HL-60/S4 treated with phorbol 12-myristate 13-acetate at 8.2 ng/mL for 4 days and 3 days (cell line): ENCODE results near the gene TNFRSF21.
"Not testable (repeated sequence)": the region's sequence is repeated elsewhere in the genome, so short reads cannot be mapped to it uniquely, and the experiment has no call there.

Source experiments
- in situ Hi-C: fragments of 300-500 bp; cut with MboI; formaldehyde crosslinking; loops from 2 replicates; pipeline ENCODE4 v1.15.0; 2022; ENCODE audit warnings: low sequenced_read_pairs

The TNFRSF21 gene

DNA sequence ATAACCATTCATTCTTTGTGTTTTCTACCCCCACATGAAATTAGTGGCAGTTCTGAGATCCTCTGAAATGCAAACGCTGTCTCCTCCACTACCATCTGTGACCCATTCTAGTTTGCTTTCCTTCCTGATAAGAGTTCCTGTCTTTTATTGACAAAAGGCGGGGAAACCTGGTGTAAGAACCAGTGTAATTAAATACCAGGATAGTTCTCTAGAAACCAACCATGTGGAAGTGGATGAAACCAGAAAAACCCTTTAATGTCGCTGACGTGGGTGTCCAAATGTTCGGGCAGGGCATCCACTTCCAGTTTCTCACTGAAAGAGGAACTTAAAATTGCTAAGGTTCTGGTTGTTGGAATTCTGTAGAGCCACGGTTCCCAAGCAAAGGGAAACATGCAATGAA is 79.1 kb downstream of the TNFRSF21 start:
- in situ Hi-C loops, result no loop called here

DNA sequence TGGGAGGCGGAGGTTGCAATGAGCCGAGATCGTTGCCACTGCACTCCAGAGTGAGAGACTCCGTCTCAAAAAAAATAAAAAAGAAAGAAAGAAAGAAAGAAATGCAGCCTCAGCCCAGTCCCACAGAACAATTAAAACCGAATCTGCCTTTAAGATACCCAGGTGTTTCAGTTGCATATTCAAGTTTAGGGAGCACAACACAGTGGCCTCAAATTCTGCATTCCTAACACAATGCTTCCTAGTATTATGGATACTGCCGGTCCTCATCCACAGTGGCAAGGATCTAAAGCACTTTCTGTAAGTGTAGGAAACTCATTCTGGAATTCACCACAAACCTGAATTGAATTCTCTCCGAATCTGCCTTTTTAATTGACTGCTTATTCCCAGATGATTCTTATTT is 80.5 kb downstream of the TNFRSF21 start:
- in situ Hi-C loops, result no loop called here

DNA sequence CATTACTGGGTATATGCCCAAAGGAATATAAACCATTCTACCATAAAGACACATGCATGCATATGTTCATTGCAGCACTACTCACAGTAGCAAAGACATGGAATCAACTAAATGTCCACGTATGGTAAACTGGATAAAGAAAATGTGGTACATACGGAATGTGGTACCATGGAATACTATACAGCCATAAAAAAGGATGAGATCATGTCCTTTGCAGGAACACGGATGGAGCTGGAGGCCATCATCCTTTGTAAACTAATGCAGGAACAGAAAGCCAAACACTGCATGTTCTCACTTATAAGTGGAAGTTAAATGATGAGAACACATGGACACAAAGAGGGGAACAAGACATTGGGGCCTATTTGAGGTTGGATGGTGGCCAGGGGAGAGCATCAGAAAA is 81.6 kb downstream of the TNFRSF21 start:
- in situ Hi-C loops, result not testable (repeated sequence)

DNA sequence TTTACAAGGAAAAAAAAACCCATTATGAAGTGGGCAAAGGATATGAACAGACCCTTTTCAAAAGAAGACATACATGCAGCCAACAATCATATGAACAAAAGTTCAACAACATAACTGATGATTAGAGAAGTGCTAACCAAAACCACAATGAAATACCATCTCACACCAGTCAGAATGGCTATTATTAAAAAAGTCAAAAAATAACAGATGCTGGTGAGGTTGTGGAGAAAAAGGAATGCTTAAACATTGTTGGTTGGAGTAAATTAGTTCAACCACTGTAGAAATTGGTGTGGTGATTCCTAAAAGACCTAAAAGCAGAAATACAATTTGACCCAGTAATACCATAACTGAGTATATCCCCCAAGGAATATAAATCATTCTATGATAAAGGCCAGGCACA is 86.5 kb downstream of the TNFRSF21 start:
- in situ Hi-C loops, result not testable (repeated sequence)

DNA sequence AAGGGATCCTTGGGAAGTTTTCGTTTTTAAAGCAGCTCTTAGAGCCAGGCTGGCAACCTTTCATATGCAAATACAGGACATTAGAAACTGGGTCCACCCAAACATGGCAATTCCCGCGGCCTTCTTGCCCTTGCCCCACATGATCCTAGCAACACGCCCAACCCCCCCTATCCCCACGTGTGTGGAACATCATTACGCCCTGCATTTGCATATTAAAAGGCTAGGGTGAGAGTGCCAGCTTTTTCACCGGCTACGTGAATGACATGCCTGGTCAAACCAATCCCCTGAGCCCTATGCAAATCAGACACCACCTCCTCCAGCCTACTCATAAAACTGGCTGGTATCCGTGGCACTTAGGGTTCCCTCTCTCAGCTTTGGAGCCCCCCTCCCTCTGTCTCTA is 88.1 kb downstream of the TNFRSF21 start:
- in situ Hi-C loops, result no loop called here

DNA sequence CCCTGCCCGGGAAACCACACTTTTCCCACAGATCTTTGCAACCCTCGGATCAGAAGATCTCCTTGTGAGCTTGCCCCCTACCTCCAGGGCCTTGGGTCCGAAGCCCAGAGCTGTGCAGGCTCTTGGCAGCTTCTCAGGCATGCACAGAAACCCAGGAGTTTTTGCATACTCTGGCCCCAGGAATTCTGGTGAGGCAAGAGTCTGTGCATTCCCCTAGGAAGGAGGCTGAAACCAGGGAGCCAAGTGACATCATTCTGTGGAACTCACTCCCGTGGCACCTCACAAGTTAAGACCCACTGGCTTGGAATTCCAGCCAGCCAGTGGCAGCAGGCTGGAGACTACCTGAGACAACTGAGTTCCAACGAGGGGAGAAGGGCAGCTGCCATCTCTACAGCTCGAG is 100.1 kb downstream of the TNFRSF21 start:
- in situ Hi-C loops, result no loop called here

DNA sequence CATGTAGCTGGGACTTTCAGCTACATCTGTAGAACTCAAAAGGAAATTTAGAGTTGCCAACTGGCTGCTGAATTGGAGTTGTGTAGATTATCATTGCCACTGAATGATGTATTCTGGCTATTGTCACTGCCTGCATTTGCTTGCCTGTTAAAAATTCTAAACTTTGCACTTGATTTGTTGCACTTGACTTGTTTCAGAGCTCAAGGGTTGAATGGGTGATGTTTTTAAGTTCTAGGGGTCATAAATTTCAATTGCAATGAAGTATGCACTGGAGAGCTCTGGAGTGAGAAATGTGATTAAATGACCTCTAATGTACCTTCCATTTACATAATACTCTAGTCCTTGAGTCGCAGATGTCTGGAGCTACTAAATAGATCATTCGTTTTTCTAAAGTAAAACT is 102.4 kb downstream of the TNFRSF21 start:
- in situ Hi-C loops, result no loop called here

DNA sequence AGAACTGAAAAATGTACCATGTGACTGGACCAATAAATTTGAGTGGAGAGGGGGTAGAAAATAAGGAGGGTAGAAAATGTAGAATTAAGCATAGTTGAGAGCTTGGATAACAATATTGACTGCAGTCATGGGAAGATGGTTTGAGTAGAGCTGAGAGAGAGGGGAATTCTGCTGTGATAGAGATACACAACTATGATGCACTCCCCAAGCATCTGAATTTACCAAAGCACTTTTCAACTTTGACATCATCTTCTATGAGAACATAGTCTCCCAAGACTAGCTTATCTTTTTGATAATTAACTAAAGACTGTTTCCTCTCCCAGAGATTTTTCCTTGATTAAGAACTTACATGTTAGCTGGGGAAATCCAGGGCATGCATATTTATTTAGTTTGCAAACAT is 103.1 kb downstream of the TNFRSF21 start:
- in situ Hi-C loops, result no loop called here

DNA sequence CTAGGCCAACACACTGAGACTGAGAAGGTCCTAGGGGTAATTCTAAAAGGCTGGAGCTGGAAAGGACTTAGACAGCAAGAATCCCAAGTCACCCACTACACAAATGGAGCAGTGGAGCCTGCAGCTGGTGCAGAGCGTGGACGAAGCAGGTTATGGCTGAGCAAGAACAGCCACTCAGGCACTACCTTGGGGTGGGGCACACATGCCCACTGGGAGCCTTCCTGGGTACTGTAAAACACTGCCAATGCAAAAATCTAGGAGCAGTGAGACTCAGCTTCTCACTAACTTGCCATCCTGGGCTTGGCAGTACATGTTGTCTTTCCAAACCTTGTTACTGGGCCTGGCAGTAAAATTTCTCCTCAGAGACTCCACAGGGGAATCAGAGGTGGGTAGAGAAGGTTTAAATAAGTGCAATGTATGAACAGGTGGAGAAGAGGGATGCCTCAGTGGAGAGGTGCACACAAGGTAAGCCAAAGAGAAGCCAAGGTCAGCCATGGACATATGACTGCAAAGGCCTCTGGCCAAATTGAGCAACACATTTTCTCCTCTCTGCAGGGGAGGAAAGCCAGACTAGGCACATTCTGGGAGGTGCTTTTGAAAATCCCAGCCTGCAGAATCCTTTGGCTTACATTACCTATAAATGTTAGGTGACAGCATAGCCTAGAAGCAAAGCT is 105.6 kb downstream of the TNFRSF21 start:
- in situ Hi-C loops, result no loop called here

DNA sequence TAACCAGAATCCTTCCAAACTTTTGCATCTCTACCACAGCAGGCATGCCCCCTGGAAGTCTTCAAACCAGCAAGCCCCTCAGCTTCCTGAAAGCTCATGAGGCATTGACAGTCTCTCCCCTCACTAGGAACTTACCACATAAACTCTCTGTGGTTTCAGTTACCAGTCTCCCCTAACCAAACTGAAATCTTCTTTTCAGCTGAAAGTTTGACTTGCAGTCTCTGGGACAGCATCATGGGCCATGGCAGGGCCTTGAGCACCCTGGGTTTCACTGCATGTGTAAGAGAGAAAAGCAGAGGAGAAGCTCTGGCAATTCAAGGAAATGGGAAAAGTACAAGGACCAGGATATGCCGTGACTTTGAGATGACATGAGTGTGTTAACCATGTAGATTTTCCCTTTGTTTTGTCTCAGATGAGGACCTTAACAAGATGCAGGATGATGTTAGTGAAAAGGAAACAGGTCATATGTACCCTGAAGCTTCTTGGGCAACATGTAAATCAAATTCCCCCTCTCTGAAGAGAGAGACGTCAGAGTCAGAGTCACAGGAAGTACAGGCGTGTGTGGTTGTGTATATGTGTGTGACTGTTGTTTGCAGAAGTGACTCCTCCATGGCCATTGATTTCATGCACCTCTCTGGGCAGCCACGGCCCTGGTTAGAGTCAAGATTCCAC is 106.3 kb downstream of the TNFRSF21 start:
- in situ Hi-C loops, result no loop called here

DNA sequence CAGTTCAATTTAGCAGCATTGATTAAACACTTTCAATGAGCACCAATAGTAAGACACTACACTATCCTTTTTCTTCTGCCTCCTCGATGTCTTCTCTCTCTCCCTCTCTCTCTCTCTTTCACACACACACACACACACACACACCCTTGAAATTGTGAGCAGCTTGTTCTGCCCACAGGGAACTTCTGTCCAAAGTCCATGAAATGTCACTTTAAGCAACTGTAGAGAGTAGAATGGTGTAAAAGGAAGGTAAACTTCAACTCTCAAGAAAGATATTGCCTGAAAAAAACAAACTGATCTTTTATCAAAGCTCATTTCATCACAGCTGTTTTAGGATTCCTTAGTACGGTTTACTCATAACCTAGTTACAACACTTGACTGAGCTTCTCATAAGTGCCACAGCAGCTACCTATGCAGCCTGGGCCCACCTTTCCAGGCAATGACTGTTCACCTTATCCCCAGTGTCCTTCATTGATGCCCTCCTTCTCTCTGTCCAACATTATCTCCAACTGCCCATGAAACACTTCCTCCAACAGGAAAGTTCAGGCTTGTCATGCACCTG is 107.0 kb downstream of the TNFRSF21 start:
- in situ Hi-C loops, result no loop called here

DNA sequence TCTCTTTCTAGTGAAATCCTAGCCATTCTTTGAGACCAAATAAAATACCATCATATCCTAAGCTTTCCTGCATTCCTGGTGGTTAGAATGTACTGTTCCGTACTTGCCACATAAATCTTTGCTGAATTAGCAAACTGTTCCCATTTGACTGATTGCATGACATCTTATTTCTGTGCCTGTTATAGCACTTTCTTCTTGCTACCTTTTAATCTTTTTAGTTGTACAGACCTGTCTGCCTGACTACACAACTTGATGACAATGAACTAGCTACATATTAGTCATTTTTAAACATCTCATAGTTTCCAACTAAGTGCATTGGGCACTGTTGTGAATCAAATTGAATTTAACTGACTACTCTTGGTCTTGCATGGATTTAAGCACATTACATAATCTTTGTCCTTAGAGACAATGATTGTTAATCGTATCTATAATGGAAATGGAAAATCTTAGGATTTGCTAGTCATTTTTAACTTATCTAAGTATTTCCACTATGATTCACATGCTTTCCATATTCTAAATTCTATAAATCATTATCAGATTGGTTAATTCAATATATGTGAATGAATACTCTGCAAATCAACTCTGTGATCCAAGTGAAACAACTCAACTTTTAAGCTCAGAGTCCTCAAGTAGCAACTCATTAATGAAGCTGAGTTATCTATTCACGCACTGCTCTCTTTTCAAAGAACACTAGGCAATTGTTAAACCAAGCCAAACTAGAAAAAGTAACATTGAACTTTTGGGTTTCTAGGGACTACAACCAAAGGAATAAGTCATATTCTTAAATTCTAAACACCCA is 109.0 kb downstream of the TNFRSF21 start:
- in situ Hi-C loops, result no loop called here

DNA sequence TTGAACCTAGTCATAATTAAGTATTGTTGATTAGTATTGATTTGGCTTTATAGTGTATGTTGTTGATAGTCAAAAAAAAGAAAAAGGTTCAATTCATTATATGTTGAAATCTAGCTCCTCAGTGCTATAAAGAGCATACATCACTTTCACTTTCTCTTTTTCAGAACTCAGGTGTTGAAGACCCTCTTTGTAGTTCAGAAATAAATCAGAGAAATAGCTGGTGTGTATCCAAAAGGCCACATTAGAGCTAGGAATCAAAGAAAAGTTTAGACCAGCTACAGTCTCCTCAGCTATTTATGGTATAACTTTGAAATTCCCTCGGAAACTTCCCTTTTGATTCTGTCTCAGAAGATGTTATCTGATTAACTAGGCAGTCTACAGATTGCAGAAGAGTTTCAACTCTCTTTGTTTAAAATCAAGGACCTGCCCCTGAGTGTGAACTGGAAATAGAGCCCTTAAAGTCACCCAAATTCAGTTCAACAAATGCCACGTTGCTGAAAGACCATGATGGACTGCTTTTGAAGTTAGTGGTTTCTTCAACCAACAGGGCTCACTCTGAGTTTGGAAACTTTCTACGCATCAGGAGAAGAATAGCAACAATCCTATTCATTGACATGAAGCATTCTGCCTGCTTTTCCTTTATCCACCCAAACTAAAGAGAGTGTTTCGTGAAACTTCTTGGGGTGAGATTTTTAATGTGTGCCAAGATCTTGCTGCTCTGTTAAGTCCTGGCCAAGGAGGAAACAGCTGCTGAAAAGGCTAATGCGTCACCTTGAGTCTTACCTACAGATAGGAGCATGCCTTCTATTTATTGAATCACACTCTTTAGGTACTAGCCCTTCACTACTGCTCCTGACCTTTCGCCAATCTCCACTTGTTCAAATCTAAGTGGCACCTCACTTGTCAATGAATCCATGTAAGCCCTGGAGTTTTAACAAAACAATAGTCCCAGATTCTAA is 111.7 kb downstream of the TNFRSF21 start:
- in situ Hi-C loops, result no loop called here

DNA sequence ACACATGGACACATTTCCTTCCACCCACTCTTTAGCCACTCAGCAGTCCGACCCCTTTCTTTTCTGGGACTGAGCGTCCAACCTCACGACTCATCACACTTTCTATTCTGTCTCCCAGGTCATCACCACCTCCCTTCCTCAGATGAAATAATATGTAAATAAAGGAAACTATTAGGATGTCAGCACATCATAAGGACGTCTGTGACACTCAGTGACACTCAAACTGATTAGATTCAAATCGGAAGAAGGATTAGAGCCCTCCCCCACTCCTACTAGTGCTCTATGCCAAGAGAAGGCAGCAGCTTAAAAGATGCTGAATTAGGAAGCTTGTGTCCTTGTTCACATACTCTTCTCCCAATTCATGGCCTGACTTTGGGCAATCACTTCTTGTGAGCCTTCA is 113.6 kb downstream of the TNFRSF21 start:
- in situ Hi-C loops, result no loop called here

DNA sequence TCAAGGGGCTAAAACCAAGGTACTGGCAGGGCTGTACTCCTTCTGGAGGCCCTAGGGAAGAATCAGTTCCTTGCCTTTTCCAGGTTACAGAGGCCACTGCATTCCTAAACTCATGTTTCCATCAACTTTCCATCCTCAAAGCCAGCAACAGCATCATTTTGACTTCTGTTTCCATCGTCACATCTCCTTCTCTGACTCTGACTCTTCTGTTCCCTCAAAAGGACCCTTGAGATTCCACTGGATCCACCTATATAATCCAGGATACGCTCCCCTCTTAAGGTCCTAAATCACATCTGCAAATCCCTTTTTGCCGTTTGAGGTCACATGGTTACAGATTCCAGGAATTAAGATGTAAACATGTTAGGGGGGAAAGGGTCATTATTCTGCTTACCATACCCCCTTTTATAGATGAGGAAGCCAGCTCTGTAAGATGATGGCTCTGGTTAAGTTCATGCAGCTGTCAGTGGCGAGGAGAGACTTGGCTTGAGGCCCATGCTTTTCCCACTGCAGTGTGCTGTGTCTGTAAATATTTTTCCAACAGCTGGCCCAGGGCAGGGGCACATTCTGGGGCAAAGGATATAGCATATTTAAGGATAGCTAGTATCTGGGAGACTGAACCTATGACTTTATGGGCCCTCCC is 114.6 kb downstream of the TNFRSF21 start:
- in situ Hi-C loops, result no loop called here

DNA sequence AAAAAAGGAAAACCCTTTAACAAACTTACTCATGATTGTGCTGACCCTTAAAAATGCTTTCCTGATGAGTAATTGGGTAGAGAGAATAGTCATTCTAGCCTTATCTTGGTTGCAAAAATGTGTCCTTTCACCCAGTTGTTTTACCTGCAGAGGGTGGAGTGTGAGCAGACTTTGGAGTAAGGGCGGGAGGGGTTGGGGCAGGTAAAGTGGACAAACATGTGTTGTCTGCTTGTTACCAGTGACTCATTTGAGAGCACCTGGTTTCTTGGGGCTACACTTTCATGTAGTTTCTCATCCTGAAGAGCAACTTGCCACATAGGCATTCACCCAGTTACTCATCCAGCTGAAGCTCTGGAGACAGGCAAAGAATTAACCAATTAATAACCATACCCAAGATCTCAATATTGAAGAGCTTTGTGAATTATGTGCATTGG is 121.1 kb downstream of the TNFRSF21 start:
- in situ Hi-C loops, result no loop called here

DNA sequence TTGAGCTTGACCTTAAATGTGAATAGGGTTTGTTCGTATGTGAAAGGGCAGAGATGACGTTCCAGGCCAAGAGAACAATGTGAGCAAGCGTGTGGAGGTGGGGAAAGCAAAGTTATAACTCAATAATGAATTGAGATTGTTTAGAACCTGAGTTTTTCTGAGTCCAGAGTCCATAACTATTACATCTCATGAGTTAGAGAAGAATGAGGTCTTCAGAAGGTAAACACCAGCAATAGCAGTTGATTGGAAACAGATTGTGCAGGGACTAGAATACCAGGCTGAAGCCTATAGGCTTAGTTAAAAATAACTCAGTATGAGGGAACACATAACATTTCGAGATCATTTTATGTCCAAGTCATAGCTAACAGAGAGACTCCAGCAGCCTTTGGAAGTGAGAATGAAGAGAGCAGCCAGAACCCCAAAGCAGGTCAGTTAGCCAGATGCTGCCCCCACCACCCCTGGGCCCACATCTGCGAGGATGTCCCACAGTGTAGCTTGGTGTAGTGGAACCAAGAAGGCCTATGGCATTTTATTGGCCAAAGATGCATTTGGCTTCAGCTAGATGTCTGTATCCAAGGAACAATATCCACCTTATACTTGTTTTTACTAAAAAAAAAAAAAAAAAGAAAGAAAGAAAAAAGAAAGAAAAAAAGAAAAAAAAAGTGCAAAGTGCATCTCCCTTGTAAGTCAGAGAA is 121.7 kb downstream of the TNFRSF21 start:
- in situ Hi-C loops, result no loop called here

DNA sequence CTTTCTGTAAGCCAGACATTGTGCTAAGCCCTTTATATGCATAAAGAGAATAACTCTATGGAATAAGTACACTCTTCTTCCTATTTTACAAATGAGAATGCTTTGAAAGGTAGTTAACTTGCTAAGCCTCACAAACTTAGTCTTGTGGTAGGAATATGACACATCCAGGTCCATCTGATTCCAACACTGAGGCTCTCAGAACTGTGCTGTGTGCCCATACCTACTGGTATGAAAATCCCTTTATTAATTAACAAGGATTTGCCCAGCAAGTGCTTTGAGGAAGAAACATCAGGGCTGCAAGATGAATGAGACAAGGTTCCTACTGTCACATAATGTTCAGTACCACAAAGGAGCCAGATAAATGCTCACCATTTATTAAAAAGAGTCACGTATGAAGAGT is 122.6 kb downstream of the TNFRSF21 start:
- in situ Hi-C loops, result no loop called here

DNA sequence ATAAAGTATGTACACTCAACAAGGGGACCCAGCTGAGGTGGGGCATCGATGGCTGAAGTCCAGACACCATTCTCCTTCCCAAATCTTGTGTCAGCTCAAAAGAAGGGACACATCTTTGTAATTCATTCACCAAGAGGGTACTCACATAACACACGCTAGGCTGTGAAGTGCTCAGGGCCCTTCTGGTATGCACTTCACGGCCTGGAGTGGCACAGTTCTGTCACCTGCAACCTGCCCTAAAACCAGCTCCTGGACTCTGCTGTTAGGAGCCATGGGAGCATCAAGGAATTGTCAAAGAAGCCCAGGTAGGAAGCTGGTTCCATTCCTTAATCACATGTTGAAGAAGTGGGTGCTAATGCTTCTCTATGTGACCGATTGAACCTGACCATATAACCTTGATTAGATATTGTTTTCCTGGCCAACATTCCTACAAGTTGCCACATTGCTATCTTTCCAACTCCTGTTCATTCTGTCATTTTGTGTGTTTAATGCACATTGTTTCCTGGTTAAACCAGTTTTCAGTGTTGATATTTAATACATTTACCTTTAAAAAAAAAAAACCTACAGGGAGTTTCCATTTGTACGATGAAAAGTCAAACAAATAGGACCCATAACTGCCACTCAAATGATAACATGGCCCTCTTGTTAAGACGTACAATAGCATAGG is 127.3 kb downstream of the TNFRSF21 start:
- in situ Hi-C loops, result no loop called here
